ENCODE measurements around the gene RARB. TPM values are rescaled to one million over a fixed set of nuclear protein-coding genes. Genes with fewer than 3 reads are reported as not detected.

The RARB gene
- total RNA-seq, 1 donor from 2014 or later: 5.6 TPM

DNA sequence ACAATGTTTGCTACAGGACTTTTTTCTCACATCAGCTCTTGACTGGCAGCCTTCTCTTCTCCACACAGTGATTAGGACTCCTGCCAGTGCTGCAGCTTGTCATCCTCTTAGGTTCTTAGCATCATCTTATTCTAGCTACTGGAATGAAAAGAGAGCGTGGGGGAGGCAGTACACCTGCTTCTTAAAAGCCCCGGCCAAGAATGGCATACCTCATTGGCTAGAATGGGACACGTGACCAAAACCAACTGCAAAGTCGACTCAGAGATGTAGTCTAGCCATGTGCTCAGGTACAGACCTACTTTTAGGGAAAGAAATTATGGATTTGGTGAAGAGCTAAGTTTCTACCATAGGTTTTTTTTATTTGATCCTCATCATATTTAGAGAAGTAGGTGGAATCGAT is 44.1 kb downstream of the RARB start:
- intact Hi-C loops (cut with DNase I): no loop called here
- no peaks in the 10 kb centered on the region for H3K27me3 ChIP-seq (ENCODE audit: low read depth)
- H3K36me3 ChIP-seq: no peaks in the 10 kb centered on the region
- ATAC-seq (no peak), DNase-seq (no peak)
- H3K4me3 ChIP-seq: no peak overlapping the region
- TF ChIP-seq, protein P1, sequence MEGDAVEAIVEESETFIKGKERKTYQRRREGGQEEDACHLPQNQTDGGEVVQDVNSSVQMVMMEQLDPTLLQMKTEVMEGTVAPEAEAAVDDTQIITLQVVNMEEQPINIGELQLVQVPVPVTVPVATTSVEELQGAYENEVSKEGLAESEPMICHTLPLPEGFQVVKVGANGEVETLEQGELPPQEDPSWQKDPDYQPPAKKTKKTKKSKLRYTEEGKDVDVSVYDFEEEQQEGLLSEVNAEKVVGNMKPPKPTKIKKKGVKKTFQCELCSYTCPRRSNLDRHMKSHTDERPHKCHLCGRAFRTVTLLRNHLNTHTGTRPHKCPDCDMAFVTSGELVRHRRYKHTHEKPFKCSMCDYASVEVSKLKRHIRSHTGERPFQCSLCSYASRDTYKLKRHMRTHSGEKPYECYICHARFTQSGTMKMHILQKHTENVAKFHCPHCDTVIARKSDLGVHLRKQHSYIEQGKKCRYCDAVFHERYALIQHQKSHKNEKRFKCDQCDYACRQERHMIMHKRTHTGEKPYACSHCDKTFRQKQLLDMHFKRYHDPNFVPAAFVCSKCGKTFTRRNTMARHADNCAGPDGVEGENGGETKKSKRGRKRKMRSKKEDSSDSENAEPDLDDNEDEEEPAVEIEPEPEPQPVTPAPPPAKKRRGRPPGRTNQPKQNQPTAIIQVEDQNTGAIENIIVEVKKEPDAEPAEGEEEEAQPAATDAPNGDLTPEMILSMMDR (IDR thresholded peaks at IDR 0.05): no peak
- H3K9me3 ChIP-seq: no peaks in the 10 kb centered on the region
- peaks cover 37% of the 10 kb centered on the region for H3K4me1 ChIP-seq
- peak overlapping the region; percentile 15 for H3K27ac ChIP-seq

GRCh38 chr3:25472731-25473130 is 44.7 kb downstream of the RARB start:
- ATAC-seq: no peak
- DNase-seq: no peak
- Histone ChIP-seq H3K4me3 (no peak overlapping the region), H3K9me3 (no peaks in the 10 kb centered on the region), H3K27ac (no peak overlapping the region), H3K27me3 (ENCODE audit: low read depth) (no peaks in the 10 kb centered on the region), H3K36me3 (no peaks in the 10 kb centered on the region), H3K4me1 (peaks cover 37% of the 10 kb centered on the region)
- intact Hi-C loops (cut with DNase I): no loop called here
- TF ChIP-seq, protein P1 (IDR thresholded peaks at IDR 0.05): no peak

DNA sequence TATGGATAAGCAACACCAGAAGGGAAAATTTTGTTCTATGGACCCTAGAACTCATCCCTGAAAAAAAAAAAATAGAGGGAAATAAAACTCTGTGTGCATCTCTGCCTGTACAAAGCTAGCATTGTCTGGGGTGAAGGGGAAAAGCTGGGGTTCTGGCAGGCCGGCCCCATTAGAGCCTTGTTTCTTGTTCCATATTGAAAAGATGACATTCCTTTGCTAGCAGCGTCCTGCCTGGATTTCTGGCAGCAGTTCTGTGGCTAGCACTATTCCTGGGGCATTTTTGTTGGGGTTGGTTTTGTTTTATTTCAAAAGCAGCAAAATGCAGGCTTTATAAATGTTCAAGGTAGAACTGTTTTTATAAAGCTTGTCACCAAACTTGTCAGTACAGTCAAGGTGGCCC is 45.2 kb downstream of the RARB start:
- Histone ChIP-seq H3K4me3 (no peak overlapping the region), H3K36me3 (no peaks in the 10 kb centered on the region), H3K4me1 (peaks cover 32% of the 10 kb centered on the region), H3K27ac (no peak overlapping the region), H3K9me3 (no peaks in the 10 kb centered on the region), H3K27me3 (ENCODE audit: low read depth) (no peaks in the 10 kb centered on the region)
- TF ChIP-seq, protein P1 (IDR thresholded peaks at IDR 0.05): no peak
- intact Hi-C loops (cut with DNase I): no loop called here
- ATAC-seq: no peak
- no peak for DNase-seq

DNA sequence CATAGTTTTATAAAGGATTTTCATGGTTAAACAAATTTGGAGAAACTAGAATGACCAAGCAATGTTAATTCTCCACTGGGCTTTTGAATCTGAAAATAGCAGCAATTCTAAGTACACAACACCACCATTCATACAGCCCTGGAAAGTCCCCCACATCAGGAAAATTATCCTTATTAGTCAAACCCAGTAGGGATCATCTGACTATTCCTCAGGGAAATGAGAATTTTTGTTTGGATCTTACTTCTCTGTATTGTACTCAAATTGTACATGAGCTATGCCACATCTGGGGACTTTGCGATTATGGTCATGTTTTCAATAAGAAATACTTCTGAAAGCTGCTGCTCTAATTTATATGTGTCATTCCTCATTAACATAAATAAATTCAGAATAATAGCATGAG is 46.0 kb downstream of the RARB start:
- H3K27me3 ChIP-seq (ENCODE audit: low read depth): no peaks in the 10 kb centered on the region
- ATAC-seq (no peak), DNase-seq (no peak)
- no peaks in the 10 kb centered on the region for H3K36me3 ChIP-seq
- TF ChIP-seq, protein P1 (IDR thresholded peaks at IDR 0.05): no peak
- intact Hi-C loops (cut with DNase I): no loop called here
- H3K27ac ChIP-seq: no peak overlapping the region
- H3K4me3 ChIP-seq: no peak overlapping the region
- H3K9me3 ChIP-seq: no peaks in the 10 kb centered on the region
- peaks cover 24% of the 10 kb centered on the region for H3K4me1 ChIP-seq

GRCh38 chr3:25476639-25477038 is 48.6 kb downstream of the RARB start:
- Histone ChIP-seq H3K4me1 (peaks cover 11% of the 10 kb centered on the region), H3K36me3 (no peaks in the 10 kb centered on the region), H3K4me3 (no peak overlapping the region), H3K27me3 (ENCODE audit: low read depth) (no peaks in the 10 kb centered on the region), H3K9me3 (no peaks in the 10 kb centered on the region), H3K27ac (no peak overlapping the region)
- intact Hi-C loops (cut with DNase I): no loop called here
- TF ChIP-seq, protein P1 (IDR thresholded peaks at IDR 0.05): no peak
- DNase-seq (no peak), ATAC-seq (peak in 1 of 2 donors; percentile 16)
